T-helper 1 cell (primary cell): Measurements from ENCODE around the gene UBAP1.
"Not testable (repeated sequence)": the region's sequence is repeated elsewhere in the genome, so short reads cannot be mapped to it uniquely, and the experiment has no call there.

Experiments
- DNase-seq, 5 donors: peaks; one replicate each; pipeline ENCODE4 v3.0.0-alpha.2; 2012 to 2020

The UBAP1 gene

DNA sequence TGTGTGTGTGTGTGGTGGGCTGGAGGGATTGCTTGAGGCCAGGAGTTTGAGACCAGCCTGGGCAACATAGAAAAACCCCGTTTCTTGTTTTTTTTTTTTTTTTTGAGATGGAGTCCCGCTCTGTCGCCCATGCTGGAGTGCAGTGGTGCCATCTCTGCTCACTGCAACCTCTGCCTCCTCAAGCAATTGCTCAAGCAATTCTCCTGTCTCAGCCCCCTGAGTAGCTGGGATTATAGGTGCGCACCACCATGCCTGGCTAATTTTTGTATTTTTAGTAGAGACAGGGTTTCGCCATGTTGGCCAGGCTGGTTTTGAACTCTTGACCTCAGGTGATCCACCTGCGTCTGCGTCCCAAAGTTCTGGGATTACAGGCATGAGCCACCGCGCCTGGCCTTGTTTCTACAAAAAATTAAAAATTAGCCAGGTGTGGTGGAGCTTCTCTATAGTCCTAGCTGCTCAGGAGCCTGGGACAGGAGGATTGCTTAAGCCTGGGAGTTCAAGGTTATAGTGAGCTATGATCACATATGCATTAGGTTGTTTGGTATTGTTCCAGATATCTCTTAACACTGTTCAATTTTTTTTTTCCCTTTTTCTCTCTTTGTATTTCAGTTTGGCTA is 47.4 kb downstream of the UBAP1 start:
- not testable (repeated sequence) for DNase-seq

DNA sequence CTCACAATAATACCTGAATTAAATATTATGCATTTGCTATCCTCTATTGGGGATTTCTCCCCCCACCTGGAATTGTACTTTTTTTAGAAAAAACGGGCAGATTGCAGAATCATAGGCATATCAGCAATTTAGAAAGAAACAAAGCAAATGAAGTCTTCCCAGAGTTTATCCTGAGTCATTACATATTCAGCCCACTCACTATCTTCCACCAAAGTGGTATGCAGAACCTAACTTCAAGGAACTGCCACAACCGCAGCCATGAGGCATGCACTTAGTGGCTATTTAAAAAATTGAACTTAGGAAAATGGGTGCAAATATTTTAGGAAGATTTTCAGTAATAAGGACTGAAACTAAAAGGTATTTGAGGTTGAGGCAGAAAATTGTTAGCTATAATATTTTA is 48.6 kb downstream of the UBAP1 start:
- no peak for DNase-seq

DNA sequence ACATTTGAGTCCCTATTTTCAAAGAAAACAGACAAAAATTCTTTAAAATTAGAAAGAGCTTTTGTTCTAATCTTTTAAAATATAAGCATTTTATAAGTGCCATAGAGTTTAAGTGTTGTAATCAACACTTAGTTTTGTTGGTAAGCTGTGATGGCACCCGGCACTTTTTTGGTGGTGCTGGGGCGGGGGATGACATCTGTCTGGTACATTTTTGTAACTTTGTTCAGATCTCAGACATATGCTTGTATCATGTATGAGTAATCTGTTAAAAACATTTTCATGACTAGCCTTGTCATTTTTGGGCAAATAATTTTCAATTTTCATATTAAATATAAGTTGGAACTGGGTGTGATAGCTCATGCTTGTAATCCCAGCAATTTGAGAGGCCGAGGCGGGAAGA is 51.7 kb downstream of the UBAP1 start:
- no peak for DNase-seq

DNA sequence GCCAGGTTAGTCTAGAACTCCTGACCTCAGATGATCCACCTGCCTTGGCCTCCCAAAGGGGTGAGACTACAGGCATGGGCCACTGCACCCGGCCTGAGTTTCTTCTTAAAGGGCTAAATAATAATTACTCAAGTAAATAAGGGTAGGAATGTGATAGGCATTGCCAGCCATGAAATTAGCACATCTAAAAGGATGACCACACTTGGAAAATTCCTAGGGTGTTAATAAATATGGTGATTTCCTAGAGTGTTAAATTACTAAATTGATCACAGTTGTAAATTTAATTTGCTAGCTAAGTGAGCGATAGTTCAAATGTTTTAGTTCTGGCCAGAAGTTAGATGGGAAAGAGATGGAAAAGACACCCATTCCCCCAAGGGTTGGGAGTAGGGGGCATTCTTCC is 53.4 kb downstream of the UBAP1 start:
- no peak for DNase-seq

DNA sequence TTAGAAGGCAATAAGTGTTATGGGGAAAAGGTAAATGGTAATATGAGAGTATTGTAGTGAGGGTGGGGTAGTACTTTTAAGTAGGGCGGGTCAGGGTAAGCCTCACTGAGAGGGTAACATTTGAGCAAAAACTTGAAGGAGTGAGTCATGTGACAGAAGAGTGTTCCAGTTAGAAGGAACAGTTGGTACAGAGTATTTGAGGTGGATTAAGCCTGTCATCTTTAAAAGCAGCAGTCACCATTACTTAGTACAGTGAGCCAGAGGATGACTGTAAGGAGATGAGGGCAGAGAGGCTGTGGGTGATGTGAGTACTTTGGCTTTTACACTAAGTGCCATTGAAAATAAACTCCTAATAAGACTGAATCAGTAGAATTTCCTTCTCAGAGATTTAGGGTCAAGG is 54.8 kb downstream of the UBAP1 start:
- DNase-seq = no peak

DNA sequence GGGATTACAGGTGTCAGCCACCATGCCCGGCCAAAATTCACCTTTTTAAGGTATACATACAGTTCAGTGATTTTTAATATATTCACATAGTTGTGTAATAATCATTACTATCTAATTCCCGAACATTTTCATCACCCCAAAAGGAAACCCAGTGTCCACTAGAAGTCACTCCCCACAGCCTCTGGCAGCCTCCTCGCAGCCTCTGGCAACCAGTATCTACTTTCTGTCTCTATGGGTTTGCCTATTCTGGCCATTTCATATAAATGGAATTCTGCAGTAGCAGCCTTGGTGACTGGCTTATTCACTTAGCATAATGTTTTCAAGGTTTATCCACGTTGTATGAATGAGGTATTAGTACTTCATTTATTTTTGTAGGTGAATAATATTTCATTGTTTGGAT is 59.0 kb downstream of the UBAP1 start:
- DNase-seq = no peak

DNA sequence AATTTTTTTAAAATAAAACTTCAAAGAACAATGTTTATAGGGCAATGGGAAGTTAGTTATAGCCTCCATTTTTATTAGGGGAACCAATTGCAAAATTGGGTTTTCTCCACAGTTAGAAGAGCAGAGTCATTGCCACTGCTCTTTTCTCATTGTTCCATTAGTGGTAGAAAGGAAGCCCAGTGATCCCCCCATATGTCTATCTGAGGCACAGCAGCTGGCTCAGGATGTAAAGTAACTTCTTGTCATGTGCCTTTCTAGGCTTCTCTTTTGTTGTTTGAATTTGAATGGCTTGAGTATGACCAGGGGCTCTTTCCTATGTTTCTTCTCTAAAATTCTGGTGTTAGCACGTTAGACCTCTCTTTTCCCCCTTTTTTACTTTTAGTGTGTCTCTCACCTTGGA is 61.2 kb downstream of the UBAP1 start:
- no peak for DNase-seq

DNA sequence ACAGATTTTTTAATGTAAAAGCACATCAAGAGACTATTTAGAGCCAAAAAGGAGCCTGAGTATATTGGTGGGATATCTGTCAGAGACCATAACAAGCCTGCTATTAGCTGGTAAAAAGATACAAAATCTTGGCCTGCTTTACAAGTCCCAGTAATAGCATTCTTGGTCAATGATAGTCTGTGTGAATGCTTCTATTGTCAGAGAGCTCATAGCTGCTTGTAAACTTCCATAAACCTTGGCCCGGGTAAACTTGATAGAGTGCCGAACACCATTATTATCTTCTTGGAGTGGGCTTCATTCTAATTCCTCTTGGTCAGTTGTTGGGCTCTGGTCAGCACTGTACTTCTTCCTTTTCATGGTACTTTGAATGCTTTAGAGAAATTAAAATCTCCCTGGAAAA is 64.0 kb downstream of the UBAP1 start:
- DNase-seq = no peak

DNA sequence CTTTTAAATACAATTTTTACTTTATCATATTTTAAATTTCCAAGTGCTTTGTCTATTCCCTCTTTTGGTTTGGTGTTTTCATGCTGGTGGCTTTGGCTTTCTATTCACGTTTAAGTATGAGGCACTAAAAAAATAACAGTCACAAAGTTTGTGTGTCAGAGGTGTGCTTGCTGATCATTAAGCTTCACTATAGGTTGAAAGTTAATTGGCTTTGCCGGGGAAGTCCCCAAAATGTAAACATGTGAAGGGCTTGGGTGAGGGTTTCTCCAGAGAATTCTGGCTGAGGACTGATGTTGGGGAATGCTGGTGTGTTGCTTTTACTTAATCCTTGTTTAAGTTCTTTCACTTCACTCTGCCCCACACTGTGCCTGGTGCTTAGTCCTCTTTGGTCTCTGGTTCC is 66.4 kb downstream of the UBAP1 start:
- not testable (repeated sequence) for DNase-seq

DNA sequence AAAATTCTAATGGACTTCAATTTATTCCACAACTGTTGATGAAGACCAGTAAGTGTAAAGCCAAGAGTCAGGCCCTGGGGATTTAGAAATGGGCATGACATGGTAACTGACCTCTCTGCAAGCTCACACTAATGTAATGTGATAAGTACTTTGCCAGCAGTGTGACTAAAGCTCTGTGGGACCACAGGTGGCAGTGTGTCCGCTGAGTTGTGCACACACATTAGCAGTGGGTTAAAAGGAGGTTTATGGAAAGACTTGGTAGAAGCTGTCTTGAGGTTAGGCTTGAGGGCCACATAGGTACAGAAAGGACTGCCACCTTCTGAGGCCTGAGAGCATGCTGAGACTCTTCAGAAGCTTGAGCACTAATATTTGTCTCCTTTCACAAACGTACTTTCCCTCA is 67.6 kb downstream of the UBAP1 start:
- no peak for DNase-seq

DNA sequence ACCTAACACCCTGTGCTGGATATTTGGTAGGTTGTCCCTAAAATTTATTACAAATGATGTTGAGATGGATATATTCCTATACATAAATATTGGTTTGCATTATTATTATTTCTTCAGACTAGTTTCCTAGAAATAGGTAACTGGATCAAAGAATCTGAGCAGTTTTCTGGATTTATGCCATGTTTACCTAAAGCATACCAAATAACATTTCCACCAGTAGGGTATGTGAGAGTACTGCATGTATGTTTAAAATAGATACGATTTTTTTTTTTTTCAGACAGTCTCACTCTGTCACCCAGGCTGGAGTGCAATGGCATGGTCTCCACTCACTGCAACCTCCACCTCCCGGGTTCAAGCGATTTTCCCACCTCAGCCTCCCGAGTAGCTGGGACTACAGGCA is 68.9 kb downstream of the UBAP1 start:
- not testable (repeated sequence) for DNase-seq

DNA sequence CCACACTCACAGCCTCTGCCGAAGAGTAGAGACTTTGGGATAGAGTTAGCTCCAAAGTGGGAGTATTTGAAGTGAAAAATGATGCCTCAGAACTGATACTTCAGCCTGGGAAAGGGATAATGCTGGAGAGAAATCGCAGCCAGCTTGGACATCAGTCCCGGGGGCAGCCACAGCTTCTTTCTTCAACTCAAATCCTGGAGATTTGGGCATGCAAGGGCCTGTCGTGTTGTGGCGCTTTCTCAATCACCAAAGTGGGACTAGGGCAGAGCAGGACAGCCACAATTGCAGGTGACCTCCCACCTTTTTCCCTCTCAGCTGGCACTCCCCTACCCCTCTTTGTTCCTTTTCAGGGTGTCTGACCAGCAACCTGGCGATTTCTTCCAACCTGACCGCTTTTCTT is 70.4 kb downstream of the UBAP1 start:
- DNase-seq = no peak

DNA sequence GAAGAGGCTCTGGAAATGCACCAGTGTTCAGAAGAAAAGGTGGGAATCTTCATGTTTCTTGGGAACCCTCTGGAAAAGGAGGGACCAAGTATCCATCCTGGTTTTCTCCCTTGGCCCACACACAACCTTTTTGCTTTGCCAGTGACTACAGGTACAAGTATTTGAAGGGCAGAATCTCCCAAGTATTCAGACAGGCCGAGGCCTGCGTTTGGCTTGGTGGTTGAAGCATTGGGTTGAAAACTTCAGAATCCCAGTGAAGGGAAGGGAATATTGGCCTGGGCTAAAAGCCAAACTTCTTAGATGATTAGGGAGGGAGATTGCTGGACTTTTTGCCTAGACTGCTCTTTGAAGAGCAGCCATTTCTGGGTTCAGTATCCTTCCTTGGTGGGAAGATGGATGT is 71.9 kb downstream of the UBAP1 start:
- no peak for DNase-seq

DNA sequence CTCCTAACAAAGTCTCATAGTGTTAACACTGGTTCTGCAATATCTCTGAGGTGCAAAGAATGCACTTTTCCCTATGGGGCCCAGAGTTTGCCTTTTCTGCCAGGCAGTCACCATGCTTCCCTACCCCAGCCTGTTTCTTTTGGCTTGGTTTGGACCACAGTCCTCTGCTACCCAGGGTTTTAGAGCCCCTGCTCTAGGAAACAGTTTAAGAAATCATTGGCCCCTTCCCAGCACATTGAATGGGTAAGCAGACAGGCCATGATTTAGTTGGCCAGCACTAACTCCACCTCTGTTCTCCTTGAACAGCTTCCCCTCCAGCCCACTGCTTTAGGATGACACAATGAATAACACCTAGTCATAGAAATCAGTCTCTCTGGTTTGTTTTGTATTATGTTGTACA is 73.2 kb downstream of the UBAP1 start:
- no peak for DNase-seq

DNA sequence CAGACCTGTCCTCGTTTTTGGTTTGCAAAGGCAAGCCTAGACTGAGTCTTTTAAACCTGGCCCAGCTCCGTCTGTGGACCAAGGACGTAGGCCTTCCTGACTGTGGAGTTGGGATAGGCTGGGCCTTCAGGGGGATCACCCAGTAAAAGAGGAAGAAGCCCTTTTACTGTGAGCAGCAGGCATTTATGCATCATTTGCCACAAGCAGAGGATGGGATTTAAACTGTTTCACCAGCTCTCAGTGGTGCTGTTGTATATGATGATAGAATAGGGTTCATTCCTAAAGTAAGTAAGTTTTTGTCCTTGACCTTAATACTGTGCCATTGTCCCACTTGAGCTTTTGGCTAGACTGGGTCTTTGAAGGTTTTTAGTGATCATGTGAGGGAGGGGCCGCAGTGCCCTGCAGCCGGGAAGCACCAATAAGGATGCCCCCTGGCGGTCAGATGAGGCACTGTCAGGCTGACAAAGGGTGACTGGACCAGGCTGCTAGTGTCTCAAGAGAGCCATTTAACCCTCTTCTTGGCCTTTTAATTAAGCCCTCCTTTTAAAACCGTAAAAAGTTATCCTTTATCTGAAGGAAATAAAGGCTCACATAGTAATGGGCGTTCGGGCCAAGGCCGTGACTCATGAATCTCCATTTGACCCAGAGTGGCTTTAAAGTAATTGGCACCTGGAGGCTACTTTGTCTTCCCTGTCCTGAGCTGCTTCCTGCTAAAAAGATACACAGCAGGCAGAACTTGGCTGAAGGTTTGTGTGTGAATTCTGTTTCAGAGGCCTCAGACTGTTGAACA is 74.0 kb downstream of the UBAP1 start:
- DNase-seq = peak; percentile 26 to 44 (median 36)

DNA sequence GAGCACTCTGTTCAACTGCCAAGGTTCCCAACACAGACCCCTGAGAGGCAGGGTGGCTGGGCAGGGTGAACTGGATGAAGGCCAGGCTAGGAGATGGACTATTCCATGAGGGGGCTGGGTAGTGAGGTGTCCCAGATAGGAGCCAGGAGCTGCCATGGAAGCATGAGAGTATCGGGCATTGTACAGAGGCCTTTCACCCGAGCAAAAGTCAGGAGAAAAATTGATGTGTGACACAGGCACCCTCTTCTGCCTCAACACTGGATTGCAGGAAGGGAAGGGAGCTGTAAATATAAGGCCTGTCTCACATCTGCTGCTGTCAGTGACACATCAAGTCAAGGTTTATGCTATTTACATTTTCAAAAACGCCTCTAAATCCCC is 74.6 kb downstream of the UBAP1 start:
- no peak for DNase-seq

DNA sequence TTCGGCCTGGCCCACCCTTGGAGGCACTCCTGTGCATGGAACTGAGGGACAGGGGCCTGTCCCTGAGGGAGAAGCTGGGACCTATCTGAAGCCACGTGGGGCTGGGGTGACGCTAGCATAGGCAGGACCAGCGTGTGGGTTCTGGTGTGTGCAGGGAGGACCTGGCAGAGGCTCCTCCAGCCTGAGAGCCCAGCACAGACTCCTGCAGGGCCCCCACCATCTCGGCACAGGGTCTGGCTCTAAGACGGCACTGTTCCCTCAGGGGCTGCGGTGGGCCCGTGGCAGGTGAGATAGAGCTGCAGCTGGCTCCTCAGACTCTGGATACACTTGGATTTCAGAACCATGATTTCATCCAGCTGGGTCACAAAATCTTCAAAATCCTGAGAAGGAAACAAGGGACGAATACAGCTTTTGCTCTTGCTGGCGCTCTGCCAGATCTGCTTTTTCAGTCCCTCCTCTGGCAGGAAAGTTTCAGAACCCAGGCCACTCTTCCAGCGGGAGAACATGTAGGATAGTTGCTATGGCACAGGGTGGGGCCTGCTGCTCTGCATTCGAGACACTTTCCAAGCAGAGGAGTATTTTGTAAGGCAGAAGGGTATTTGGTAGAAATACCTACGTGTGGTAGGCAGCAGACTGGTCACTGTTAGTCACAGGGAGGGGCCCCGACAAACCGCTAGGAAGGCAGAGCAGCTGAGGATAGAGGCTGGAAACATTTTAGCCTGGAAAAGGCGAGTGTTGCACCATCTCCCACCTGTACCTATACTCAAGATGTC is 75.5 kb downstream of the UBAP1 start:
- DNase-seq = no peak

DNA sequence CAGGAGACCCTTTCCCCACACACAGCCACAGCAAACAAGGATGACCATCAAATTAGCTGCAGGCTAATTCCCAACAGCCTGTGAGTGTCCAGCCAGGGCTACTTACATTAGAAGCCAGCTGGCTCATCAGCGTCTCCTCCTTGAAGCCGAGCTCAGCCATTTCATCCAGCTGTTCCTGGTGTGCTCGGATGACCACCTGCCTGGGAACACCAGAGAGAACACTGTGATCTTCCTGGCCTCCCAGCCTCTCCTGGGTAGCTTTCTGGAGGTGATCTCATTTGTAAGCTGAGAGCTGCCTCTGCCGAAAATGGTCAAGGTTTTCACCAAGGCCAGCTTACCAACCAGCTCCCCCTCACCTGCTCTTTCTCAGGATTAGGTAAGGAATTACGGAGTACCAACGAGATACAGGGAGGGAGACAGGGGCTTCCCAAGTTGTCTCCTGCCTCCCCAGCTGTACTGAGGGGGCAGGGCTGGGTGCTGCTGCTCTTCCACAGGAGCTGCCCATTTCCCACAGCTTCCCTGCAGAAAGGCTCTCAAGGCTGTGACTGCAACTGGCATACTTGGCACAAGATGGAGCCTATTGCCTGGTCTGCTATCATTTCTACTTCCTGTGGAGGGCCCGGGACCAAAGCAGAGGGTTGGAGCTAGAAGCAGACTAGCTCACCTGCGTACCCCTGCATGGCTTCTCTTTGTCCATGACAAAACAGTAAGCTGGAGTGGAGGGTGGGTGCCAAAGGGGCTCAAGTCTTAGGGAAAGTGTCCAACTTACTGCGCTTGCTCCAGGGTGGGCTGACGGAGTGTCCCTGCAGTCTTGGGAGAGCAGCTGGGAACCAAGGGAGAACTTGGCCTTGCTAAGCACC is 76.4 kb downstream of the UBAP1 start:
- DNase-seq = no peak

DNA sequence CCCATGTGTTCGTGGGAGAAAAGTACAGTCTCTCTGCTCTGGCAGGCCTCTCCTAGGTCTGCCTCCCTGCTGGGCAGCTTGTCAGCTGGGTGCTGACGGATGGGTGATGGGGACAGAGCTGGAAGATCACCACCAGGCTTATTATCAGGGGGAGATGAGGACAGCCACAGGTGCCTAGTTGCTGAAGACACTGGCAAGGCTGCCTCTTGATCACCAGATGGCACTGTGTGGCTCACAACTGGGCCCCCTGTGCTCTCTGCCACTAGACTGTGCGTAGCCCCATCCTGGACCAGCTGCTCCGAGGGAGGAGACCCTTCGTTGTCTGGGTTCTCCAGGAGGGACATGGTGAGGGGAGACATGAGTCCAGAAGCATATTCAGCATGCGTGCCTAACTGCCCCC is 77.3 kb downstream of the UBAP1 start:
- DNase-seq = no peak

DNA sequence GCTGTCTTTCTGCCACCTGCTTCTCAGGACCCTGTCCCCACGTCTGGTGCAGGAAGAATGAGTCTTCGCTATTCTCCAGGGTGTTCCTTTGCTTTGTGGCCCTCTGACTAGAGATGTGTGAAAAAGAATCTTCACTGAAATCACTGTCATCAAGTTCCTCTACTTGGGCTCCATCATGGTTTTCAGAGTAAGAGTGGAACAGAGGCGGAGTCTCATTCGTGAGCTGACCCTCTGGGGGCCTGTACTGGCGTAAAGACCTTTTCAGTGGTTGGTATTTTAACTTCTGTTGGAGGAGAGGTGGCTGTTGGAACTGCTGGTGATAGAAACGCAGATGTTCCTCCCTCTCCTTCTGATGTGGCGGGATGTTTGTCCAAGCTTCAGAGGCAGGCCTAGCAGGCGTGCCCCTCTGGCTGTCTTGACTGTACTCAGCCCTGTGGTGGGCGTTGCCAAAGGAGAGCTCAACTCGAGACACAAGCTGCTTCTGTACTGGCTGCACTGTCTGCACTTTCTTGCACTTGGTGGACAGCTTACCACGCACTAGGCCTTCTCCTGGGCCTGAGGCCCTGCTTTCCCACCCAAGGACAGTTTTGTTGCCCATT is 78.2 kb downstream of the UBAP1 start:
- no peak for DNase-seq

DNA sequence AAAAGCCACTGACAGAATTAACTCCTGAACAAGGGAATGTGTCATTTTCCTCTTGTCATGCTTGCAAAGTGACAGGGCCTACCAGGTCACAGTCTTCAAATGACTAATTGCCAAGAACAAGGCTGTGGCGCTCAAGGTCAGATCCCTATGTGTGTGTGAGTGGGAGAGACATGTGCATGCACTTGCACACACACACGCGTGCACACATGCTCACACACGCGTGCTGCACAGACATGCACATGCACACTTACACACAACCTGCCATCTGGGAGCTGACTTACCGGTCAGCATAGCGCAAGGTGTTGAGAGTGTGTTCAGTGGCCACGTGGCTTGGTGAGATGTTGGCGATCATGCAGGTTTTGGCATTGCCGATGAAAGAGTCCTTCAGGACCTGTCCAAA is 80.5 kb downstream of the UBAP1 start:
- no peak for DNase-seq

DNA sequence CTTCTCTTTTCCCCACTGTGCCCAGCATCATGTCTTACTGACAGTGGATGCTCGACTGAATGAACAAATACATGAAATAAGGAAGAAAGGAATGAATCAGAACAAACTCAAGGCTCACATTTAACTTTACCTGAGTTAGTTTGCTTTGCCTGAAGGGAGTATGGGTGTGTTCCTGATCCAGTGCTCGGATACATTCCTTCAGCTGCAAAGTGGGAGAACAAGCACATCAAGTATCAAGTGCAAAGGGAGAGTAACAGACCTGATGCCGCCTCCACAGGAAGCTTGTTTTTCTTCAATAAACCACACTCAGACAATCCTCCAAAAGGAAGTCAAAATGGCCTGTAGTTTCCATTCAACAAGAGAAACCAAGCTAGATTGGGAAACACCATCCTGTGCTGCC is 84.1 kb downstream of the UBAP1 start:
- DNase-seq = no peak

DNA sequence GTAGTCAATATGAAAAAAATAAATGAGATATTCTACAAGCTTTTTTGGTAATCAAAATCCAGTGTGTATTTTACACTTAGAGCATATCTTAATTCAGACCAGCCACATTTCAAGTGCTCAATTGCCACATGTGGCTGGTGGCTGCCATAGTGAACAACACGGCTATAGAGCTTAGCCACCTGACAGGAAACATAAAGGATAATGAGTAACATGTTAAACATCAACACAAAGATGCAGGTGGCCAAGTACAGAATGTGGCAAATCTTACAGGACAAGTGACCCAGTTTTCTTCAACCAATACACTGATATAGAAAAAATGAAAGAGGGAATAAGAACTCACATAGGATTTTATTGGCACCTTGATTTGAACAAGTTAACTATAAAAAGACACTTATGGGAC is 88.8 kb downstream of the UBAP1 start:
- no peak for DNase-seq
